A673 (cell line): Measurements from ENCODE around the gene ARHGEF28.

Experiments used
- CTCF ChIP-seq: fragments of 300-800, 200-600 bp; sonication (generic); conservative IDR thresholded peaks from 2 replicates; pipeline ENCODE4 v1.5.1; 2017; ENCODE audit warnings: low read depth, mild to moderate bottlenecking, antibody characterized with exemption, low read length, moderate library complexity, mixed read lengths
- EZH2 ChIP-seq: fragments of 200-600 bp; sonication (generic); IDR thresholded peaks from 2 replicates; pipeline ENCODE4 v1.6.1; 2017; ENCODE audit warnings: borderline replicate concordance, low read depth, mild to moderate bottlenecking, mixed read lengths, antibody characterized with exemption, low read length; ENCODE audit not compliant: poor library complexity, severe bottlenecking

- no peak for TF ChIP-seq CTCF
- TF ChIP-seq EZH2: no peak
Measured at GRCh38 chr5:73836607-73837006, 210.6 kb downstream of the ARHGEF28 start.
